NCI-H2196 (cell line): ENCODE data around the gene CDS2.

Experiments used
- DNase-seq: peaks from one replicate; lab custom pipeline; 2025; ENCODE audit not compliant: unreplicated experiment; lab: John Stamatoyannopoulos, UW

The CDS2 gene

GRCh38 chr20:5205348-5206210 lies 78.8 kb downstream of the CDS2 start:
- peak; percentile 60 for DNase-seq

- DNase-seq, result no peak
These were observed 80.3 kb downstream of the CDS2 start for GRCh38 chr20:5207138-5207537.

- no peak for DNase-seq
These were observed 85.3 kb downstream of the CDS2 start for GRCh38 chr20:5211803-5212714.

GRCh38 chr20:5212907-5213487 lies 86.2 kb downstream of the CDS2 start:
- no peak for DNase-seq

GRCh38 chr20:5214826-5215225 lies 88.0 kb downstream of the CDS2 start:
- no peak for DNase-seq

GRCh38 chr20:5215672-5216304 lies 89.0 kb downstream of the CDS2 start:
- DNase-seq, result no peak

GRCh38 chr20:5216663-5217062 lies 89.9 kb downstream of the CDS2 start:
- DNase-seq, result no peak

- DNase-seq, result no peak
These were observed 90.8 kb downstream of the CDS2 start for GRCh38 chr20:5217616-5218015.

GRCh38 chr20:5220321-5221060 lies 93.7 kb downstream of the CDS2 start:
- no peak for DNase-seq

GRCh38 chr20:5221061-5221430 lies 94.2 kb downstream of the CDS2 start:
- no peak for DNase-seq

GRCh38 chr20:5222919-5223634 lies 96.3 kb downstream of the CDS2 start:
- DNase-seq, result peak; percentile 73

GRCh38 chr20:5230544-5230943 lies 103.7 kb downstream of the CDS2 start:
- no peak for DNase-seq

- DNase-seq, result no peak
These were observed 107.3 kb downstream of the CDS2 start for GRCh38 chr20:5234158-5234557.

GRCh38 chr20:5234978-5235377 lies 108.2 kb downstream of the CDS2 start:
- no peak for DNase-seq
